Activated CD4-positive, alpha-beta T cell treated with anti-CD3 and anti-CD28 coated beads, Interleukin-2, amount 10 ng/mL, durations not matched to agents 7 days and 5 days (primary cell): ENCODE measurements around the gene THAP9. TPM values are rescaled to one million over a fixed set of nuclear protein-coding genes. Genes with fewer than 3 reads are reported as not detected.

ENCODE experiments used
- total RNA-seq, 2 experiments: library from RNA; stranded (reverse); gene quantifications; one replicate each; pipeline ENCODE4 v1.2.3, GENCODE V29; 2021

The THAP9 gene
- total RNA-seq, 2 experiments from 2014 or later = 3.9 to 4.4 TPM

Other genes starting within 250 kb of the THAP9 start
- 1 to 10 TPM; 2.0 TPM for gene SCD5, start 101.9 kb upstream of the THAP9 start, total RNA-seq
- gene SEC31A, start 9.6 kb upstream of the THAP9 start, total RNA-seq = 100 to 1,000 TPM; 131 to 154 TPM
- gene LIN54, start 110.1 kb downstream of the THAP9 start, total RNA-seq = 10 to 100 TPM; 39.1 to 48.1 TPM
- 10 to 100 TPM; 28.0 to 29.3 TPM for gene COPS4, start 134.4 kb downstream of the THAP9 start, total RNA-seq
- gene PLAC8, start 214.0 kb downstream of the THAP9 start, total RNA-seq = 100 to 1,000 TPM; 395 to 418 TPM